HG03432 (cell line): ENCODE data around the gene RBMS3.

Source experiments
- ATAC-seq: cut with Tn5 transposase; IDR thresholded peaks from one replicate; pipeline ENCODE4 v1.9.1; 2021; ENCODE audit warnings: mild to moderate bottlenecking, moderate library complexity; ENCODE audit not compliant: unreplicated experiment

RBMS3 gene

DNA sequence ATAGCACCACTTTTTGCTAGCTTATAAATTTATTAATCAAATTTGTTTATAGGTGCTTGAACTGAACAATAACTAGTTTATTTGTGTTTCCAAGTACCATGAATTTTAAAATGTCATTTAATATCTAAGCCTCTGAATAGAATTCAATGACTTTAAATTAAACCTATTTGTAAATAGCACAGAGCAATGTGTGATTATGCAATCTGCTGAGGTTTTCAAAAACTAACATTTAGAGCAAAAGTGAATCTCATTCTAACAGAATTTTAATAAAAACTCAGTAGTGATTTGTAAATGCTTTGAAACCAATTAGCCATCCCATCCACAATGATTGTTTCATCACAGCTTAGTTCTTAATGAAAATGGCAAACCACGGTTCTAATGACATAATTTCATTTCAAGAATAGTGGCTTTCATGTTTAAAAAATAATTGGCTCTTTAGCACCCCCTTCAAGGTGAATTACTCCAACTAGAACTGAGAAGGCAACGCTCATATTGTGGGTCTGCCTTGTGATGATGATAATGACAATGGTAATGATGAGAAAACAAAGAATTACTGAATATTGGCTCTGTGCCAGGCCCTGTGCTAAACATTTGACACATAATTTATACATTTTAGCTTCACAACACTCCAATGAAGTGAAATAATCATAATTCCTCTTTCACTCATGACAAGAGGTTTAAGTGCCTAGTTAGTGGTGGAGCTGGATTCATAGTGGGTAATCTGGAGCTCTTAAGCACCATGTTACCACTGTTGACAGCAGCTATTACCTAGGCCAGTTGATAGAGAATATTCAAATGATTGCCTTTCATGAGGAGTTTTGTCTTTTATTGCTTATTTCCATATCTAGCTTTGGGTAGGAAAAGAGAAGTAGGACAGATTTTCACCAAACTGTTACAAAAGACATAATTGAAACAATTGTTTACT is 145.7 kb downstream of the RBMS3 start:
- no peak for ATAC-seq

DNA sequence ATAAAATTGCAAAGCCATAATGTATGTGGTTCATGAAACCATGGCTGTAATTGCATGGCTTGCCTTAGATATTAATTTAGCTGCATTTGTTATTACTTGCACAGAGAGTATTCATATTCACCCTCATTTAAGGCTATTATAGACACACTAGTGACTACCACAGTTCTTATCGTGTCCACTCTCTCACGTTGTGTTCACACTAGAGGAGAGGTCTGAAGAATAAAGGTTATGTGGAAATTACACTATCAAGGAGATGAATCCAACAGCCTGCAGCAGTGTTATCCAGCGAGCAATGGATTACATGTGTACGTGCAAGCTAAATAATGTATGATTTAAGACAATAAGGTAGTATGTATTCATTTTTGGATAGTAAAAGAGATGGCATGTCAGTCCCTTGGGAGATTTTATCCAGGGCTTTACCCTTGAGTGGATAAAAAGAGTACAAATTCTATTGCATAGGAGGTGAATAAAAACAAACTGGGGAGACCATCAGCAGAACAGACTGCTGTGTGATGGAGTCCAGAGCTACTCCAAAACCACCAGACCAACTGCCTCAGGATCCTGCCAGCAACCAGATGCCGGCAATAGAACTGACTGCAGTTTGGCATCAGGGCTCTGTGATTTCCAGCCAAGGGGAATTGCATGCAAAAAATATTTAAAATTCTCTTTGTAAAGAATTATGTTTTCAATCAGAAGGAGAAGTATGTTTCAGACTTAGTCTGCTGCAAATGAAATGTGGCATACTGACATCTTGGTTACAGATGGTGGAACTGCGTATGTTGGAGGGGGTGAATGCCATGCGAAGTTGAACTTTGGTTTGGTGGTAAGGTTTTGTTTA is 146.6 kb downstream of the RBMS3 start:
- no peak for ATAC-seq

DNA sequence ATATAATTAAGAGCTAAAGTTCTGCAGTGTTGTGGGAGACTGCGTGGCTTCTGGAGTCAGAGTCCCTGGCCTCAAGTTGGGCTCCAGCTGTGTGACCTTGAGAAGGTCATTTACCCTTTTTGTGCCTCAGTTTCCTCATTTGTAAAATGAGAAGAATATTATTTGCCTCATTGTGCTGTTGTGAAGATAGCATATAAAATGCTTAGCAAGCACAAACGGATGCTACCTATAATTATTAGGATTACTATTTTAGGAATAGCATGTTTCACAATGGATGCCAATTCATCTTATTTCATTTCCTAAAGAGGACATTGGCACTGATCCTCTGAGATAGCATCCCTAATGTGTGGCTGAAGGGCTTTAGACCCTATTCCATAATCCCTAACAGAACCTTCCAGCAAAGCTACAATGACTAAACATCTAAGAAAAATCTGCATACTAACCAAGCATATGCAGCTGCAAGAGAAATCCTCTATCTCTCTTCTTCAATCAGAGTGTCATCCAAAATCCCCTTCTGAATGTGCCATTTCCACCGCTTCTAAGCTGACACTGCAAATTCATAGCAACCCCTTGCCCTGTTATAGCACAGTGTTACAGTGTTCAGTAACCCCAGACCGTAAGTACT is 148.3 kb downstream of the RBMS3 start:
- ATAC-seq: no peak

DNA sequence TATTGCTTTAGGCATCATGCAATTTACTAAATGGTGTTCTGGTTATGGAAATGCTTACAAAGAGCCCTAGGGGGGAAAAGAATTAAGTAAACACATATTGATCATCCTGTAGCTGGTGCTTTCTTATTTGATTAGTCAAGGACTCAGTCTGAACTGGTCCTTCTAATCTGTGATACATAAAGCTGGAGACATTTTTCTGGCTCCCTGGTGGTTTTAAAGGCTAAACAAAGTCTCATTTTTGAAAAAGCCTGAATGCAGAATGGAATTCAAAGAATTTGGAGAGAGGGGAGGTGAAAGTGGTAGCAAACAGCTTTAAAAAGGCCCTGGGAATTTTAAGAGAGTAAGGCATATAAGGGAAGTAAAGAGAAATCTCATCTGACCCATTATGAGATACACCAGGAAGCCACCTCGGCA is 149.7 kb downstream of the RBMS3 start:
- no peak for ATAC-seq

DNA sequence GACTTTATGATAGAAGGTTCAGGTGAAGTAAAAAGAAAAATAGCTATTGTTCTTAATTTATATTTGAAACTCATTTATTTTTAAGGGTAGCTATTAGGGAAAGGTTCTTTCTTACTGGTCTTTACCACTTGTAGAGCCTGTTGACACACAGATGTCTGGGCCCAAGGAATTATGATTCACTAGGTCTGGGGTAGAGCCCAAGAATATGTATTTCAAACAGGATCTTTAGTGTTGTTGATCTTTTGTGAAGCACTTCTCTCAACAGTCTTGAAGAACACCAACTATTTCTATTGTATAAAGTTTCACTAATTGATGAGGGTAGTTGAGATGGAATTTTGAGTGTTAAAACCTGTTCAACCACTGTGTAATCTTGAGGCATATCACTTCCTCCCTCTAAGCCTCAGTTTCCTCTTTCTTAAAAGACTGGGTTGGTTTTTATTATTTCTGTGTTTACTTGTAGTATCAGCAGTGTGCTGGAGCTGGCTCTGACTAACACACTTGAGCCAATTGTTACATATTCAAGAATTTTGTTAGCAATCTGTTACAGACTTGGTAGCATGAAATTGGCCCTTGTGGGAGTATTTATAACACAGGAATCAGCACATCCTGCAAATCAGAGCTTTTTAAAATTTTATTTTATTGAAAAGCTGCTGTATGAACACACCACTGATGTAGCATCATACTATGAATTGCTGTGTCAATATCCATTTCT is 155.9 kb downstream of the RBMS3 start:
- no peak for ATAC-seq

DNA sequence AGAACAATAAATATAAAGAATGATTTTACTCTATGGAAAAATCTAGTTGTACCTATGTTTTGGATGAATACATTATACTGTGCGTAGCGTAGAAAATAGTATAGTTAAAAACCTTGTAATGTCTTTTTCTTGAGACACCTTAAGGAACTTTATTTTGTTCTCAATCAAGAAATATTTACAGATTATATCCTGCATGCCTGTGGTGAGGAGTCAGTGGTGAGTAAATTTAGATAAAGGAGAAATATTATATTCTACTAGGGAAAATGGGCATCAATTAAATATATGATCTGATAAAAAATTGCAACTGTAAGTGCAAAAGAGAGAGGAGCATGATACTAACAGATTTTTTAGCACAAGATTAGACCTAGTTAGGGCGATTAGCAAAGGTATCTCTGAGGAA is 157.7 kb downstream of the RBMS3 start:
- ATAC-seq: no peak

DNA sequence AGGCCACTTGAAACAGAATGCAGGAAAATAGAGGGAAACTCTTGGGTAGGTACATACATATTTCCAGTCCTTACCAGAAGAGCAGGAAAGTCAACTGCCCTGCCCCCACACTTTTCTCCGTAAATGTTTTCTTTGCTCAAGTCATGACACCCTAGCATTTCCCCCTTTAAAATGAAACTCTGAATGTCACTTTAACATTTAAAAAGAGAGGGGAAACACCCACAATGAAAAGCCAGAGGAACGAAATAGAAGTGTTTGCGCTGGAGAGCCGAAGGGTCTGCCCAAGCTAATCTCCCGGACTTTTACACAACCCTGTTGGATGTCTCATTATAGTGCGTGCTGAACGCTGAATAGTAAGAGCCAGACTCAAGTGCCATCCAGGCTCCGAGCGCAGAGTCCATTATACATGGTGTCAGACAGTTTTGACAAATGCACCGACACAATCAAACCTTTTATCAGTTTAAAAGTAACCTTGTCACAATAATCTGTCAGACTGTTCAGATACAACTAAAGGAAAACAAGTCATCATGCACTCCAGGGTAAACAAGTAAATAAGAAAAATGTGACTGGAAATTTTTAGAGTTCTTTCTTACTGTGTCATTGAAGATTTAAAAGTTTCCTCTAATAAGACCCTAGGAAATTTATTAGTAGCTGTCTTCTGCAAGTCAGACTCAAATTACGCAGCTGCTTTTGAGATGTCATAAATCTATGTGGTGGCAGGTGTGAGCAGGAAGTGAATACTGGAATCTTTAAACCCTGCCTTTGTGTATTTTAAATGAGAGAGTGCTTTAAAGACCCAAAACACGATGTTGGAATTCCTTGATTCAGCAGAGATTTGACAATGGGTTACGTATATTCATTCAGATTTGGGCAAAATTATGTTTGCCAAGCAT is 159.8 kb downstream of the RBMS3 start:
- no peak for ATAC-seq

DNA sequence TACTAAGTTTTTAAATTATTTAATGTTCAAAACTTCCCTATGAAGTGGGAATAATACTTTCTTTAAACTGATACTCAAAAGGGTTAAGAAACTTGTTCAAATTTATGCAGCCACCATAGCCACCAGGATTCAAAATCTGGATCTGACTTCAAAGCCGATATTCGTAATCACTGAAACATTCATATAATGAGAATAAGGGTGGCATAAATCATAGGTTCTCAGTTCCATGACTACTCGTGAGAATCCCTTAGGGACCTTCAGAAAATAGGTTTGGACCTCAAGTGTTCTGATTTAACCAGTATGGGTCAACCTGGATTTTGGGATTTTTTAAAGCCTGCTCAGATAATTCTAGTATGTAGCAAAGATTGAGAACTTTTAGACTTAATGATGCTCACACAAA is 160.6 kb downstream of the RBMS3 start:
- no peak for ATAC-seq

DNA sequence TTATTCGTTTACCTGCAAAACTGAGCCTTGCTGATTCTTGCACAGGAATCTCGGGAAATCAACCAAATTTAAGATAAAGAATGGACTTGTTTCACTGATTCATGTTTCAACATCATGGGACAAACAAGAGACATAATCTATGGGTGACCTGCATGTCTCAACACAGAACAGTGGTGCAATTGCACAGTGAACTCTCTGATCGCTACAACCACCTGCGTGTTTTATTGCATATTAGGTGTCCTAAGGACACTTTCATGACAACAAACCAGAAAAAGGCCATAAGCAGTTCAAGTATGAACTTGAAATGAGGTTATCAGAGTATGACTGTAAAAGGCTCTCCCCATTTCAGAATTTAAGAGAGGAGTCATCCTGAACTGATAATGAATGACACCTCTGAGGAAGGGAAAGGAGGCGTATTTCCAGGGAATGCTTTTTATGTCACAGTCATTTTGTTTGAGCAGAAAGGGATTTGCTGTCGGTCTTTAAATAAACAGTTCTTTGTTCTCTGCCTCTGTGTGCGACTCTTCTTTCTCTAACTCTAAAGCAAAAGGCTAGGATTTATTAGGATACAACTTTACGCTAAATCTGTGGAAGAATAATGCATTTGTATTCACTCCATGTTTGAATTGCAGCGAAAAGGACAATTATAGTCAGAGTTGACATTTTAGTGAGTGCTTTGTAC is 167.2 kb downstream of the RBMS3 start:
- no peak for ATAC-seq

DNA sequence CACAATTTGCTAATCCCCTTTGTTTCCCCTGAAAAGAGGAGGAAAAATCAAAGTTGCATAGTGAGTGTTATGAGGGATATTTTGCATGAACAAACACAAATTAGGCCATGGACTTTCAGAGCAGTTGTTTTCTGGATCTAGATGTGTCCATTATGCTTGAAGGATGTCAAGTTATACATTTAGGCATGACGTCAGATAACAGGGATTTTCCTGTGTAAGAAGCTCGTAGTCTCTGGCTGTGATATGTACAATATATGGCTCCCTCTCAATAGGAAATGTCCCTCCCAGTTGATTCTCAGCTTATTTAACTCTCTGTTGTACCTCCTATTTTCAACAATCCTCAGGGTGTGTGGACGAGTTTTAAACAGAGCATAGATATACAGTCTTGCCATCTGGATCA is 171.0 kb downstream of the RBMS3 start:
- ATAC-seq: no peak

DNA sequence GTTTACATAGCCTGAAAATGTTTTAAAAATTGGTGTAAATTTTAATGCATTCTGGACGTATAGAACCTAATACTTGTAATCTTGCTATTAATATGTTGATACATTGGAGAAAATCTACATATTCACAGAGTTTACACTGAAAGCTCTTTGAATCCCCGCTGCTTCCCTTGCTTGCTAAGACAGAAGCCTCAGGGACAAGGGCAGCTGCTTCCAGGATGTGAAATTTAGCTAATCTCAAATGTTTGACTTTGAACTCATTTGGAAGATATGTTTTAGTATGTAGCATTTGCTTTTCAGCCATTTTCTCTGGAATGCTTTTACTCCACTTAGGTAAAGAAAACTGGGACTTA is 172.0 kb downstream of the RBMS3 start:
- ATAC-seq: no peak

DNA sequence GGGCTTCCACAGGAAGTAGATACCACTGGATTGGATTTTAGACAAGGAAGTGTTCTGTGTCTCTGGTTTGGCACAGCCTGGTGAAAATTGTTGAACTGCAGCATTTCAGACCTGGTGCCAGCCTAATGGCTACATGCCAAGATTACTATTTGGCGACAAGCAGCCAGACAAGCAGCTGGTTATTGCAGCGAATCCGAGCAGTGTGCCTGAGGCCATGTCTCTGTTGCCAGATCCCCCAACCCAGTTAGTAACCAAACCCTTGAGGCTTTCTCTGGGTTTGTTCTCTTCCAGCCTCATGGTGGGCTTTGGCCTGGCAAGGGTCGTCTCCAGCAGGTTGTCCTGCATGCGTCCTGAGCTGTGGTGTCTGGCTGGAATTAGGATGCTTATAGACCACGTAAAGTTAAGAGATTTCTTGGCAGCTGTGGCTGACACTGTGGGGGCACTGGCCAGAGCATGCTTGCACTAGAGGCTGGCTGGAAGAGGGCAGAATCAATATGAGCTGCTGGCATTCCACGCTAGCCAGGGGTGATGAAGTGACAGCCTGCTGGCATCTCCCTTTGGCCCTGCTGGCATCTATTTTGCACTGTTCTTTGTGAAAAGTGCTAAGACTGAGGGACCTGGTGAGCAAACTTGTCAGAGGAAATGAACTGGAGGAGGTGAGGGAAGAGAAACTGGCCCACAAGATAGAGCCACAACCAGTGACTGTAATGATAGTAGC is 172.6 kb downstream of the RBMS3 start:
- ATAC-seq: no peak

DNA sequence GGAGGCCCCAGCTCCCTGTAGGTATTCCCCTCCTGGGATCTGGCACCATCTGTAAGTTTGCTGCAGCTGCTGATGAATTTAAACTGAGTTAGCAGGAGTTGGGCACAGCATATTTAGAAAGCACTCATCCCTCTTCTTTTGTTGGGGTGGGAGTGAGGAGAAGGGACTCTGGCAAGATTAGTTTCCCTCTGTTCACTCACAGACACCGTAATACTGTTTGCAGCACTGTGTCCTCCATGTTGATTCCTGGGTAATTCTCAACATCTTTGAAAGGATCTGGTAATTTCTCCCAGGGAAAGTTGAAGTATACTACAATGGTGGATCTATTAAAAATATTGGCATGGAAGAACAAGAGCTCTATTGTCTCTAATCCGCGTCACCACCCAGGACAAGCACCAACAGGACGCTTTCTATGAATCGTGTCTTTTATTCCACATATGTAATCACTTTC is 173.3 kb downstream of the RBMS3 start:
- ATAC-seq: no peak

DNA sequence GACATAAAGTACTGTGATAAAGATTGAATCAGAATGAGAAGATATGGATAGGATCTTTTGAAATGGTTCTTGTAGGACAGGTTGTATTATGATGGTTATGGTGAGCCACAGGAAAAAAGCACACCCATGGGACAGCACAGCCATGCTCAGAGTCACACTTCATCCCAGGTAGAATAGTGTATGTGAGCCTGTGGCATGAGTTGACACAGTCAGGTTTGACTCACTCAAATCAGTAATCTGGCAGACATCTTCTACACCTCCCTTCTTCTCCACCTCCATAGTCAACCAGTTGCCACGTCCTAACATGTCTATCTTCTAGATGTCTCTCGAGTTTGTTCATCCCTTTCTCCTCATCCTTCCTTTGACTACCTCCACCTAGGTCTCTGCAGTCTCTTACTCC is 176.0 kb downstream of the RBMS3 start:
- ATAC-seq: no peak

DNA sequence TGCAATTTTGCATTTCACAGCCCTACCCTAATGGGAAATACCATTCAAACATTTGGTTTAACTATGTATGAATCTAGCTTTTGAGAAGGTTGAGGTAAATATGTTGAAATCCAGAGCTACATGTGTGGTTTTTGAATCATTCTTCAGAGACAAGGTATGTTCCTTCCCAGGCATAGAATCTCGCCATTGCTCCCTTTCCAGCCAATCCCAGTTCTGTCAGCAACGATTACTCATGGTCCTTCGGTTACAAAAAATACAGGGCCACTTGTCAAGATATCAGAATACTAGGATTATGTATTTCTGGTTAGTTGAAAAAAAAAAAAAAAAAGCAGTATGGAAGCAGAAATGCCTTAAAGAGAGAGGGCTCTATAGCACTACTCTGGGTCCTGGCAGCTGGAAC is 182.4 kb downstream of the RBMS3 start:
- ATAC-seq: no peak

DNA sequence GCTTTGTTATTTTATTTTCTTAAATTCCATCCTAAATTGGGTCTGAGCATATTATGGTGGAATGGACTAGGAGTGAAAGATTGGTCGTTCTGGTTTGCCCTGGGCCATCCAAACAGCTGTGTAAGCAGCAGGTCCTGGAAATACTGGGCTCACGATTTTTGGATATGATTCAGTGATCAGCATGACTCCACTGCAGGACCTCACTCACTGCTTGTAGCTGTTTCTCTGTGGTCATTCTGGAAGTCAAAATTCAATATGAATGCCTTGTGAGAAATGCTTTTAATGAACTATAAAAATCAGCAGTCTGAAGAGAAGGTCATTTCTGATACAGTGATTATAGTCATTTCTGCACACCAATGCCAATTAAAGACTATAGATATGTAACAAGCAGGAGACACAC is 185.0 kb downstream of the RBMS3 start:
- ATAC-seq: no peak

DNA sequence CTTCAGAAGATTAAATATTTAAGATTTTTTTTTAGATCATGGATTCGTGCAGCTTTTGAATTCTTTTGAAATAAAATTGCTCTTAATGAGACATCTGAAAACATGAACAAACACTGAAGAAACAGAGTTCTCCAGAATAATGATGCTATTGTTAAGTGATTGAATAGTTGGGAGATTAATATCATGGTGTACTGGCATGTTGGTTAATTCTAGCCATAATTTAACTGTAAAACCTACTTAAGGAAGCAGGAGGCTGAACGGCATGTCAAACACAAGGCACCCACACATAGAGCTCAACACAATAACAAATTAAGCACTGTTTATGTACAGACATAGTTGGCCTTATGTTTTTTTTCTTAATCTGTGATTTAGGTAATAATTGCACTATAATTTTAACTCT is 185.6 kb downstream of the RBMS3 start:
- no peak for ATAC-seq

DNA sequence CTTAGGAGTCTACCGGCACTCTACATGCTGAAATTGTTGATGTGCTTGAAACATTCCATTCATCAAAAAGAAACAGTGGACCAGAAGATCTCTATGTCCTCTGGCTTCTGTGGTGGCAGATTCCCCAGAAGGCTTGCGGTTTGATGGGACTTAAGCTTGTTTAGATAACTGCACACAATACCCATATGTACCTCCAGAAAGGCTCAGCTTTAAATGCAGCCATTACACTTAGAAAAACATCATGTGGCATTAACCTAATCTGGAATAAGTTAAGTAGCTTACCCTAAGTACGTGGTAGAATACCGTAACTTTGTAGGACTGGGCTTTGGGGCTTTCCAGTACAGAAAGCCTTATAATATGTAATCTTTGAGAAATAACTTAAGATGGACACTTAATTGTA is 187.3 kb downstream of the RBMS3 start:
- ATAC-seq: no peak
